HCT116 (cell line): Measurements from ENCODE around the gene PRDX4. TPM values are rescaled to one million over a fixed set of nuclear protein-coding genes. Genes with fewer than 3 reads are reported as not detected.

ENCODE experiments used
- ATAC-seq: fragments of 200-7000 bp; cut with Tn5 transposase; 2 replicates; pipeline ENCODE4 v1.9.1; 2020; ENCODE audit warnings: mild to moderate bottlenecking, moderate library complexity
- BruUV-seq: library from RNA; stranded (reverse); fragments of 400-500 nt; replicated peaks from 2 replicates; lab custom pipeline; 2021; lab: Mats Ljungman, UMichigan
- CTCF ChIA-PET: fragments of 300-600 bp; sonication (Branson Sonifier 250); formaldehyde crosslinking; loops from one replicate; lab custom pipeline; 2021; ENCODE audit warnings: antibody characterized with exemption; lab: Charles Lee
- POLR2A ChIA-PET: fragments of 300-600, 350-600 bp; sonication (Branson Sonifier 250); formaldehyde crosslinking; loops from one replicate; lab custom pipeline; 2021; ENCODE audit warnings: antibody characterized with exemption; lab: Charles Lee
- RAD21 ChIA-PET, 2 experiments: fragments of 300-600 bp; sonication (Branson Sonifier 250); formaldehyde crosslinking; loops; one replicate each; lab custom pipeline; 2023; ENCODE audit warnings: low total read pairs in 2 of 2; ENCODE audit not compliant: uncharacterized antibody in 2 of 2, unreplicated experiment in 2 of 2, low non-redundant PET in 1 of 2; lab: Charles Lee
- DNase-seq: peaks from one replicate; pipeline ENCODE4 v3.0.0-alpha.2; 2010; ENCODE audit warnings: low read depth, low spot score
- H2AFZ ChIP-seq: fragments of 200-600 bp; shearing (Covaris generic), sonication (generic); 2 replicates; pipeline ENCODE4 v1.6.1; 2017; ENCODE audit warnings: low read depth, mixed run types, mixed read lengths, antibody characterized with exemption, low read length; ENCODE audit not compliant: poor library complexity, severe bottlenecking
- H3K27ac ChIP-seq: 2 replicates; pipeline ENCODE4 v1.5.1; 2012; ENCODE audit warnings: low read depth, low read length
- H3K27me3 ChIP-seq: fragments of 200-600 bp; sonication (generic); 2 replicates; pipeline ENCODE4 v1.6.1; 2016; ENCODE audit warnings: mixed run types, low read length, mixed read lengths; ENCODE audit not compliant: insufficient read depth
- H3K36me3 ChIP-seq, 2 experiments: fragments of 200-500 bp in 1 of 2; fragments of 200-600 bp in 1 of 2; sonication (Bioruptor generic) in 1 of 2; sonication (generic) in 1 of 2; 2 replicates each; pipeline versions ENCODE4 v1.5.1 to v1.6.1; 2014 to 2016; ENCODE audit warnings: low read length in 2 of 2, inconsistent platforms in 1 of 2, mixed read lengths in 1 of 2, mixed run types in 1 of 2; ENCODE audit not compliant: insufficient read depth in 2 of 2, control insufficient read depth in 1 of 2
- H3K4me1 ChIP-seq, 2 experiments: fragments of 200-600 bp in 1 of 2; sonication (generic) in 1 of 2; 2 replicates each; pipeline versions ENCODE4 v1.5.1 to v1.6.1; 2012 to 2017; ENCODE audit warnings: low read length in 2 of 2, inconsistent platforms in 1 of 2, mild to moderate bottlenecking in 1 of 2, mixed read lengths in 1 of 2, mixed run types in 1 of 2, moderate library complexity in 1 of 2; ENCODE audit not compliant: insufficient read depth in 2 of 2, control insufficient read depth in 1 of 2
- H3K4me2 ChIP-seq: fragments of 200-600 bp; sonication (generic); 2 replicates; pipeline ENCODE4 v1.6.1; 2017; ENCODE audit warnings: mixed run types, low read length, mixed read lengths
- H3K4me3 ChIP-seq, 2 experiments: fragments of 200-600 bp in 1 of 2; sonication (generic) in 1 of 2; replicated peaks in 1 of 2; 2 replicates each; pipeline ENCODE4 v1.5.1; 2011 to 2016; ENCODE audit warnings: low read length in 2 of 2, control low read depth in 1 of 2, low read depth in 1 of 2, mild to moderate bottlenecking in 1 of 2, mixed read lengths in 1 of 2, mixed run types in 1 of 2
- H3K79me2 ChIP-seq: fragments of 200-600 bp; sonication (generic); 2 replicates; pipeline ENCODE4 v1.6.1; 2017; ENCODE audit warnings: mild to moderate bottlenecking, mixed run types, low read length, moderate library complexity, mixed read lengths; ENCODE audit not compliant: insufficient read depth
- H3K9ac ChIP-seq: fragments of 200-600 bp; sonication (generic); 2 replicates; pipeline ENCODE4 v1.6.1; 2016; ENCODE audit warnings: low read length, mixed read lengths
- H3K9me2 ChIP-seq: fragments of 200-600 bp; sonication (generic), shearing (Covaris generic); 2 replicates; pipeline ENCODE4 v1.6.1; 2017; ENCODE audit warnings: mixed run types, mild to moderate bottlenecking, moderate library complexity; ENCODE audit not compliant: insufficient read depth
- H3K9me3 ChIP-seq, 2 experiments: fragments of 200-500 bp in 1 of 2; fragments of 200-600 bp in 1 of 2; sonication (Bioruptor generic) in 1 of 2; sonication (generic) in 1 of 2; 2 replicates each; pipeline ENCODE4 v1.6.1; 2014 to 2017; ENCODE audit warnings: low read length in 2 of 2, mixed read lengths in 2 of 2, inconsistent platforms in 1 of 2, low read depth in 1 of 2, mild to moderate bottlenecking in 1 of 2, mixed run types in 1 of 2, moderate library complexity in 1 of 2; ENCODE audit not compliant: control insufficient read depth in 1 of 2, insufficient read depth in 1 of 2
- H4K20me1 ChIP-seq: fragments of 200-600 bp; sonication (generic), shearing (Covaris generic); 2 replicates; pipeline ENCODE4 v1.6.1; 2017; ENCODE audit warnings: mixed run types, mild to moderate bottlenecking, moderate library complexity; ENCODE audit not compliant: insufficient read depth
- CBX3 ChIP-seq: IDR thresholded peaks from 2 replicates; pipeline ENCODE4 v1.6.1; 2012; ENCODE audit warnings: low read depth
- CEBPB ChIP-seq: IDR thresholded peaks from 2 replicates; pipeline ENCODE4 v1.6.1; 2012; ENCODE audit warnings: low read depth
- POLR2AphosphoS5 ChIP-seq: IDR thresholded peaks from 2 replicates; pipeline ENCODE4 v1.6.1; 2011; ENCODE audit warnings: mild to moderate bottlenecking, low read depth, low read length, moderate library complexity
- RAD21 ChIP-seq: IDR thresholded peaks from 2 replicates; pipeline ENCODE4 v1.6.1; 2012; ENCODE audit warnings: low read depth, mild to moderate bottlenecking
- SIN3A ChIP-seq: IDR thresholded peaks from 2 replicates; pipeline ENCODE4 v1.6.1; 2012; ENCODE audit warnings: low read depth
- SP1 ChIP-seq: IDR thresholded peaks from 2 replicates; pipeline ENCODE4 v1.6.1; 2012; ENCODE audit warnings: low read depth
- TCF7L2 ChIP-seq: IDR thresholded peaks from 2 replicates; pipeline ENCODE4 v1.7.0; 2011; ENCODE audit warnings: borderline replicate concordance, inconsistent platforms; ENCODE audit not compliant: insufficient read depth, insufficient read length; ENCODE audit errors: extremely low read depth
- YY1 ChIP-seq: IDR thresholded peaks from 2 replicates; pipeline ENCODE4 v1.6.1; 2011; ENCODE audit warnings: low read length, low read depth, moderate library complexity, mild to moderate bottlenecking; ENCODE audit not compliant: insufficient replicate concordance; ENCODE audit errors: extremely low read depth
- intact Hi-C: fragments of 100-400 bp; cut with micrococcal nuclease; formaldehyde crosslinking; loops from 2 replicates; pipeline ENCODE4 v1.10.0; 2022
- total RNA-seq: library from RNA; stranded (reverse); gene quantifications from one replicate; pipeline ENCODE4 v1.2.1, GENCODE V29; 2021; ENCODE audit not compliant: unreplicated experiment
- TF ChIP-seq, protein P1 (sequence below): IDR thresholded peaks from 2 replicates; pipeline ENCODE4 v1.6.1; 2011; ENCODE audit warnings: mild to moderate bottlenecking, low read length, moderate library complexity; ENCODE audit not compliant: insufficient replicate concordance; ENCODE audit errors: extremely low read depth

PRDX4 gene
- total RNA-seq, 1 experiment from 2014 or later = 122 TPM

DNA sequence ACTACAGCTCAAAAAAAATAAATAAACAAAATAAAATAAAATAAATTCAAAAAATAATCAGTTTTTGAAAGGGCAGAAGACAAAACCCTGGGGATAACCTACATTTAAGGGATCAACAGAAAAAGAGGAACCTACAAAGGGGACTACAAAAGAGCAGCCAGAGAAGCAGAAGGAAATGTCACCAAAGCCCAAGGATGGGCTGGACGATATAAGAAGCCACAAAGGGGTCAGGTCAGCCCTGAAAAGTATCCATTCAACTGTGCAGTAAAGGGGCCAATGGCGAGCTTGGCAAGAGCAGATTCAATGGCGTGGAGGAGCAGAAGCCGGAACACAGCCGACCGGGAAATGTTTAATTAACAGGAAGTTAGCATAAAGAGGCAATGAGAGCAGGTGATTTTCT, 58.9 kb downstream of the PRDX4 start:
- ChIA-PET RAD21 (no interaction called here), CTCF (no interaction called here), POLR2A (no interaction called here)
- no peaks in the 10 kb centered on the region for H4K20me1 ChIP-seq
- no peaks in the 10 kb centered on the region for H3K4me1 ChIP-seq
- intact Hi-C loops = no loop called here
- no peak overlapping the region for H3K9ac ChIP-seq
- H3K27me3 ChIP-seq = no peaks in the 10 kb centered on the region
- no peak overlapping the region for H2AFZ ChIP-seq
- H3K4me3 ChIP-seq = no peak overlapping the region
- no peak for ATAC-seq
- H3K4me2 ChIP-seq = no peak overlapping the region
- H3K79me2 ChIP-seq = peaks cover 2% of the 10 kb centered on the region; the same call in 1 of the 2 replicates
- no peaks in the 10 kb centered on the region for H3K9me3 ChIP-seq
- BruUV-seq = no TSS peak
- H3K36me3 ChIP-seq = peaks cover 13 to 15% of the 10 kb centered on the region in 2 experiments; a peak in 3 of 4 replicates
- DNase-seq = no peak
- no peak for TF ChIP-seq TCF7L2
- TF ChIP-seq CBX3 = no peak
- no peak for TF ChIP-seq CEBPB
- TF ChIP-seq, protein P1, sequence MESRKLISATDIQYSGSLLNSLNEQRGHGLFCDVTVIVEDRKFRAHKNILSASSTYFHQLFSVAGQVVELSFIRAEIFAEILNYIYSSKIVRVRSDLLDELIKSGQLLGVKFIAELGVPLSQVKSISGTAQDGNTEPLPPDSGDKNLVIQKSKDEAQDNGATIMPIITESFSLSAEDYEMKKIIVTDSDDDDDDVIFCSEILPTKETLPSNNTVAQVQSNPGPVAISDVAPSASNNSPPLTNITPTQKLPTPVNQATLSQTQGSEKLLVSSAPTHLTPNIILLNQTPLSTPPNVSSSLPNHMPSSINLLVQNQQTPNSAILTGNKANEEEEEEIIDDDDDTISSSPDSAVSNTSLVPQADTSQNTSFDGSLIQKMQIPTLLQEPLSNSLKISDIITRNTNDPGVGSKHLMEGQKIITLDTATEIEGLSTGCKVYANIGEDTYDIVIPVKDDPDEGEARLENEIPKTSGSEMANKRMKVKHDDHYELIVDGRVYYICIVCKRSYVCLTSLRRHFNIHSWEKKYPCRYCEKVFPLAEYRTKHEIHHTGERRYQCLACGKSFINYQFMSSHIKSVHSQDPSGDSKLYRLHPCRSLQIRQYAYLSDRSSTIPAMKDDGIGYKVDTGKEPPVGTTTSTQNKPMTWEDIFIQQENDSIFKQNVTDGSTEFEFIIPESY = no peak
- TF ChIP-seq POLR2AphosphoS5 = no peak
- TF ChIP-seq, all 23 proteins: peak for 0
- Histone ChIP-seq H3K9me2 (no peaks in the 10 kb centered on the region), H3K27ac (no peak overlapping the region)

- Histone ChIP-seq H3K4me2 (no peak overlapping the region), H3K79me2 (peaks cover 2% of the 10 kb centered on the region; the same call in 1 of the 2 replicates), H4K20me1 (no peaks in the 10 kb centered on the region), H3K27me3 (no peaks in the 10 kb centered on the region), H2AFZ (no peak overlapping the region), H3K27ac (no peak overlapping the region), H3K9ac (no peak overlapping the region), H3K4me3 (no peak overlapping the region), H3K4me1 (no peaks in the 10 kb centered on the region), H3K9me3 (no peaks in the 10 kb centered on the region), H3K36me3 (peaks cover 14 to 16% of the 10 kb centered on the region in 2 experiments), H3K9me2 (no peaks in the 10 kb centered on the region)
- intact Hi-C loops = no loop called here
- ChIA-PET RAD21 (no interaction called here), POLR2A (no interaction called here), CTCF (no interaction called here)
- no peak for TF ChIP-seq SIN3A
- no peak for TF ChIP-seq POLR2AphosphoS5
- no peak for TF ChIP-seq RAD21
- no peak for TF ChIP-seq CBX3
- no peak for TF ChIP-seq YY1
- TF ChIP-seq SP1 = no peak
- DNase-seq (no peak), ATAC-seq (no peak)
- BruUV-seq = no TSS peak
Observed at GRCh38 chrX:23727206-23727605, 59.9 kb downstream of the PRDX4 start.
